ENCODE data around the gene SEL1L2. TPM values are rescaled to one million over a fixed set of nuclear protein-coding genes. Genes with fewer than 3 reads are reported as not detected.

The SEL1L2 gene
- total RNA-seq, 1 donor from 2014 or later = not detected

DNA sequence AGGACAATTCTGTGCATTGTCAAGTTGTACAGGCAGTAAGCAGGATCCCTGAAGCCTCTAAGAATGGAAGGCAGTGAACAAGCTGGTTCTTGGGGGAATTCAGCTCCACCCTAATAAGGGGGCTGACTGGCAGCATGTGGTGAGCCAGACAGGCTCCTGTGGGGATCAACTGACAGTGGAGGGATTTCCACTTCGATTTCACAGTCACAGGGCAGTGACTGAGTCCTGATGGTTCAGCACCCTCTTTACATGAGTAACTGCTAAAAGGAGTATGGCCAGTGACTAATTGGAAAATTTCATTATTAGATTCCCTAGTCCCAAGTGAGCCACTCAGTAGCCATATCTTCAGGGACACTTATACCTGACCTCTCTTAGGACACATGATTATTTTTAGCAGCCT lies 127.2 kb downstream of the SEL1L2 start:
- no peak for DNase-seq (ENCODE audit: low read depth)

DNA sequence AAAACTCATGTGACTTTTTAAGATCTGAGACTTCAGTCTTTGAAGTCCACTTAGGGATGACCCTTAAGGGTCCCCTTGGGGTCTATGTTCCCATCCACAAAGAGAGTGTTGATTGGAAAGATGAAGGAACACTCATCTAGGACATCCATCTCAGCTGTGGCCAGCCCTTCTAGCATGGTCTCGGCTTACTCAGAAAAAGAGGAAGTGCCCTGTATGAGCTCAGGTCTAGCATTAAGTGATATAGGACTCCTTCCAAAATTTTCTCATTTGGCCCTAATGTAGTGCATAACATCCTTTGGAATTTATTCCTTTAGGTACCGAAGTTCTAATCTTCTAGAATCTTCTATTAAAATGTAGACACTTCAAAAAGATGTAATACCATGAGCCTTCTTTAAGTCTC lies 128.2 kb downstream of the SEL1L2 start:
- no peak for DNase-seq (ENCODE audit: low read depth)

GRCh38 chr20:13858871-13859270 lies 131.5 kb downstream of the SEL1L2 start:
- no peak for DNase-seq (ENCODE audit: low read depth)

GRCh38 chr20:13858439-13858838 lies 132.0 kb downstream of the SEL1L2 start:
- peak; percentile 3 for DNase-seq (ENCODE audit: low read depth)

- no peak for DNase-seq (ENCODE audit: low read depth)
Measured at GRCh38 chr20:13857961-13858360, 132.5 kb downstream of the SEL1L2 start.

- no peak for DNase-seq (ENCODE audit: low read depth)
Measured at GRCh38 chr20:13857304-13857703, 133.1 kb downstream of the SEL1L2 start.

DNA sequence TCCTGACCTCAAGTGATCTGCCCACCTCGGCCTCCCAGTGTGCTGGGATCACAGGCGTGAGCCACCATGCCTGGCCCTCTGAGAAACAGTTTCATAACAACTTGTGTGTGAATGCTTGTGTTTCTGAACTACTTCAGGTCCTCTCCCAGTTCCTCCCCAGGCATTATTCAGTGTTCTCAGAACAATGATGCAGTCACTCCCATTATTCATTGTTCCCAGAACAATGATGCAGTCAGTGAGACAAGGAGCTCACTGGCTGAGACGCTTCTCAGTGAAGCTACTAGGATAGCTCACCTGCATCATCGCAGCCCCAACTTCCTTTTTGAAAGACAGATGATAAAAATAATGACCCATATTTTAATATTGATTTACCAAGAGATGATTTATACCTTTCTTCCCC lies 134.1 kb downstream of the SEL1L2 start:
- DNase-seq (ENCODE audit: low read depth) = no peak

GRCh38 chr20:13855613-13856012 lies 134.8 kb downstream of the SEL1L2 start:
- no peak for DNase-seq (ENCODE audit: low read depth)

DNA sequence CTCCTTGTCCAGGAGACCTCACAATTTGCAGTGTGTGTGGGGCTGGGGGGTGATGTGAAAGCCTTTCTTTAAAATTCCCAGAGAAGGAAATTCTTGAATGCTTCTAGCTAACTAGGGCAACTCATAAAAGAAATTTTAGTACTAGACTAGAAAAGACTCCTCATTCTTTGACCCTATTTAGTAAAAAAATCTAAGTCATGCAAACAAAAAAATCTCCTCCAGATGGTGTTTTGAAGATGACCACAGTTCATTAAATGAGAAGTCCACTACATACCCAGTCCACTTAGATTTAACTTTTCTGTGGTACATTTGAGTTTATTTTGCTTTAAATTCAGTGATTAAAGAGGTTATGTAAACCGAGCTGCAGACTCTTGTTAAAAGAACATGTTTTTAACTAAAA lies 138.1 kb downstream of the SEL1L2 start:
- DNase-seq (ENCODE audit: low read depth) = no peak

DNA sequence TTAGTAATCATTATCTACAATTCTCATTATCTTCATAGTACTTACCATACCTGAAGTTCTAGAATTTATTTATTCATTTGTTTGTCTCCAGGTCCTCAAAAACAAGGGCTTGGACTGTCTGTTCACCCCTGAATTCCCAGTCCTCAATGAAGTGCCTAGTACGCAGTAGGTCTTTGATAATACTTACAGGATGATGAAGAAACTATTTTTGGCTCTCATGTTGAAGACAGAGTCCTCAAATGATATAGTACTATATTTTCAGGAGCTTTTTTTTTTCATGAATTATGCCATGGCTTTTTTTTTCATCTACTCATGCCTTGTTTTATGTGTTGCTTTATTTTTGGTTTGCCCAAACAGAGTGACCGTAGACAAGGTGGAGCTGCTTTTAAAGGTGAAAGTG lies 139.1 kb downstream of the SEL1L2 start:
- DNase-seq (ENCODE audit: low read depth) = no peak

DNA sequence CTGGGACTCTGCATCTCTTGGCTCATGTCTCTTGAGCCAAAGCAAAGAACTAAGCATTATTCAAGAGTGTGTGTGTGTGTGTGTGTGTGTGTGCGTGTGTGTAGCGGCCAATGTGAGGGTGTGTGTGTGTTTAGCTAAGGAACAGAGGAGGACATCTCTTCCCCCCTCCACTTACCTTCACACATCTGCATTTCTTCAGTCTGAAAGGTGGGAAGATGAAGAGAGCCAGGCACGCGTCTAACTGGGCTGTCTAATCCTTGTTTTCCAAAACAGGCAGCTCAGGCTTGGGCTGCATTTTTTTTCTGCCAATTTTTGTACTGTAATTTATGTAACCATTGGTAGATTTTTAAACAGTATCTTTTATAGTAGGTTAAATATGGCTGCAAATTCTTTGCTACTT lies 146.1 kb downstream of the SEL1L2 start:
- DNase-seq (ENCODE audit: low read depth) = no peak

DNA sequence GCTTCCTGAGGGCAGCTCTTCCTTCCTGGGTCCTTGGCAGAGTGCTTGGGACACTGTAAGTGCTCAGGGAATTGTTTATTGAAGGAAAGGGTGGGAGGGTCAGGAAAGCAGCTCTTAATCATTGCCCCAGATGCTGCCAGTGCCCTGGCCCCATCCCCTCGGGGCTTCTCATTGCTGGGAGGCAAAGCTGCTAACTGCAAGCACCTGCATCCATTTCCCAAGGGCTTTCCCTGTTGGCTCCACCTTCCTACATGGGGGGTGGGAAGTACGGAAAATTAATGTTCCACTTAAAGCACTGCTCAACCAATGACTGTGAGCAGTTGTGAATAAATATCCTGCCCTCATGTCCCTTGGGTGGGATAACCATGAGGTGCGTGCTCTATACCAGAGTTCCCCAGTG lies 149.2 kb downstream of the SEL1L2 start:
- no peak for DNase-seq (ENCODE audit: low read depth)

DNA sequence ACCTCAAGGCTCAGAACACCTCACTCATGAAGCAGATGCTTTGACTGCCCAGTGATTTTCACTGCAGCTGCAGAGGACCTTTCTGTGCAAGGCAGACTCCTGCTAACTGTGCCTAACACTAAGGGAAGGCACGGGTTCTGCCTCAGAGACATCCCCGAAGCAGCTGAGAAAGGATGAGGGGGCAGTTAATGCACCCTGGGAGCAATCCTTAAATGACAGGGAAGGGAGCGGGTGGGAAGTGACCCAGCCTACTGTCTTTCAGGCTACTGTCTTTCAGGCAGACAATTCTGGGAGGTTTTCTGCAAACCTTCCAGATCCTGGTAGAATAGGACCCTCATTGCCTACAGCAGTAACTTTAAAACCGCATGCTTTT lies 150.3 kb downstream of the SEL1L2 start:
- DNase-seq (ENCODE audit: low read depth) = no peak

- peak; percentile 51 for DNase-seq (ENCODE audit: low read depth)
Measured at GRCh38 chr20:13839421-13840092, 150.9 kb downstream of the SEL1L2 start.

DNA sequence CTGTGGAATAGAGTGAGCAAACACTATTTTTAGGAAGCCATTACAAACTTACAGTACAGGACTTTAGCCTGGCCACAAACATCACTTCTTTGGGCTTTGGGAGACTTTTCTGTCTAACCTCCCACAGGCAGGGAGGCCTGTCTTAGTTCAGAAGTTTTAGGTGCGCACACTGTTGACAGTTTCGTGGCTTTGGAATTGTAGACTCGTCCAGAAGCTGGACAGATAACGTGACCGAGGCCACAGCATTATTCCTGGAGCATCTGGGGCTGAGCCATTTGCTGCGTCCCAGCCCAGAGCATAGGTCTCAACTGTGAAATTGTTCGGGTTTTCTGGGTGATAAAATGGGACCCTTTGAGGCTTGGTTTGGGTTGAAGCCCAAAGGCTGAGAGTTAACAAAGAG lies 151.8 kb downstream of the SEL1L2 start:
- DNase-seq (ENCODE audit: low read depth) = no peak

DNA sequence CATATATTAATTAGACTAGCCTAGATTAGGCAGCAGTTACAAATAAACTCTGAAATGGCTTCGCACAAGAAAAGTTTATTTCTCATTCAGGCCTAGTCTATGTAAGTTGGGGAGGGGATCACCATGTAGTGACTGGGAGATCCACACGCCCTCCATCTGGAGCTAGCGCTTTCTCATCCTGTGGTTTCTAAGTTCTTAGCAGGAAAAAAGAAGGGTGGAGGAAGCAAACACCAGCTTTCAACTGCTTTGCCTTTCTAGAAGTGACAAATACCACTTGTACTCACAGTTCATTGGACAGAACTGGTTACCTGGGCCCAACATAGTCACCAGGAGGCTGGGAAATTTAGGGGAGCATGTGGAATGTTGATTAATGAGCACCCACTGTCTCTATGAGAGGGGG lies 158.9 kb downstream of the SEL1L2 start:
- no peak for DNase-seq (ENCODE audit: low read depth)

GRCh38 chr20:13825465-13825864 lies 164.9 kb downstream of the SEL1L2 start:
- no peak for DNase-seq (ENCODE audit: low read depth)

GRCh38 chr20:13824459-13824858 lies 166.0 kb downstream of the SEL1L2 start:
- DNase-seq (ENCODE audit: low read depth) = no peak

DNA sequence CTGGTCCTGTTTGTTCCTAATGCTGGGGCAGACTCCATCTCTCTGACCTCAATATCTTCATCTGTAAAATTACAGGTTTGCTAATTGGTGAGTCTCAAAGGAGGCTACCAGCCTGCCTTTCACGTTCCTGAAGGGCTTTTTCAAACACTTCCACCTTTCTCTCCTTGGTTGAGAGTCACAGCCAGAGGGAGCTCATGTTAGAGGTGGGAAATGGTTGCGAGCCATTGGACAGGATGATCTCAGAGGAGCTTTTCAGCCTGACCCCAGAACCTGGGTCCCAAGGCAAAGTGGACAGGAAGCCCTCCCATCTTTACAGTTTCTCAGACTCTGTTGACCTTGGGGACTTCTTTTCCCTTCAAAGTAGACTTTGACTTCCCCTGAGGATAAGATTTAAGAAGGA lies 168.0 kb downstream of the SEL1L2 start:
- no peak for DNase-seq (ENCODE audit: low read depth)

DNA sequence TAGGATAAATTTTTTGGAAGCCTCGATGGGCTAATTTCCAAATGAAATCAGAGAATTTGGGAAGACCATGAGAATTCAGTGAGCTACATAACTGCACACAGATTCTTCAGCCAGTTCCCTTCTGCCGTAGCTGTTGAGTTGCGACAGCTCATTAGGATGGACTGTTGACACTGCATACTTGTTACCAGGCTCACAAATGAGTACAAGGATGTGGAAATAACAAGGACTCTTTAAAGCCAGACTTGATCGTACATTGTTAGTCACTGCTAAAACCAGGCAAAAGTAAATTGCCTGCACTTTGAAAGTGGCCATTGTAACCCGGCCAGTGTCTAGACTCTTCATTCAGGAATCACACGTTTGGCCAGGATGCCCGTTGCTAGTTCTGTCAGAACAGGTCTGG lies 168.5 kb downstream of the SEL1L2 start:
- DNase-seq (ENCODE audit: low read depth) = peak; percentile 33

GRCh38 chr20:13819885-13820645 lies 170.3 kb downstream of the SEL1L2 start:
- DNase-seq (ENCODE audit: low read depth) = peak; percentile 81

DNA sequence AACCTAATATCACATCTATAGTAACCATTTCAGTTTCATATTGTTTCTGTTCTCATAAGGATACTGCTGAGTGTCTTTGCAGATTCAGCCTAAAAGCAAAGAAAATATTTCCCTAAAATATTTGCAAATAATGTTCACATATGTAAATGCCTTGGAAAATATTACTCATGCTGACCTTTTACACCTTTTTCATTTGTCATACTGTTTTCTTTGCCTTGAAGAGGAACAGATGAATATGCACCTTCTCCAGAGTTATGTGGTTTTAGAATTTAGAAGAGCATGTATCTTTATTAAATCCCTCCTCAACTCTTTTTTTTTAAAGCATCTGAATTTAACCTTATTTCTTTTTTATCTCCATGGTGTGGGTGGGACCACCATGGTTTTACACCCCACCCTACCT lies 173.1 kb downstream of the SEL1L2 start:
- no peak for DNase-seq (ENCODE audit: low read depth)

- DNase-seq (ENCODE audit: low read depth) = no peak
Measured at GRCh38 chr20:13816757-13817156, 173.7 kb downstream of the SEL1L2 start.

DNA sequence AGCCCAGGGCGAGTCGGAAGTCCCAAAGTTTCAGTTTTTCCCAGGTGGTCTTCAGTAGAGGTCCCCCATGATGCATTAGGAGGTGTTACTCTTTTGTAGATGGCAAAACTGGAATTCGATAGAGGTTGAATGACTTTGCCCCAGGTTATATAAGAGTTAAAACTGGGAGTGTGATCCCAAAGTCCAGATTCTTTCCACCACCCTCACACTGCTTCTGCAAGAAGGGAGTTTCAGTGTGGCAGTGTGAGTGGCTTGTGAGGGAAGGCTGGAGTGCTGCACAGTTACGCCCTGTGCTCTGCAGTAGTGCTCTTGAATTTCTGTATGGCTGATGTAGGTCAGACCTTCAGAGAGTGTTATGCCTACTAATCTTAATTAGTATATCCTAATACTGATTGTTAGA lies 175.7 kb downstream of the SEL1L2 start:
- DNase-seq (ENCODE audit: low read depth) = no peak

All from renal cortical epithelial cell (primary cell).